ENCODE results near the gene DHPS.
"Not testable (repeated sequence)": the region's sequence is repeated elsewhere in the genome, so short reads cannot be mapped to it uniquely, and the experiment has no call there.

DHPS gene

DNA sequence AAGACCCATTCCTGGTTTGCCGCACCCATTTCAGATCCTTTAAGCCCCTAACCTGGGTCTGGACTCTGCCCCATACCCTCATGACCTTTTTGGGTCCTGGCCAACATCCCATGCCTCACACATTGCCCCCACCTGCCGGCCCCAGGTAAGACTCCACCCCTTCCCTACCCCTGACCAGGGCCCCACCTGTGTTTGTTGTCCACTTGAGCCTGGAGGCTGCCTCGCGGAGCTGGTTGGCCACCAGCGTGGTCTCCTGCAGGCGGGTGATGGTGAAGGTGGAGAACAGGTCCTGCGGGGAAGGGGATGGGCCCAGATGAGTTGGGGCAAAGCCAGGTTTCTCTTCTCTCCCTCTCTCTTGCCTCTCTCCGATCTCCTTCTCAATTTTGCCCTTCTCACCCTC lies 34.6 kb downstream of the DHPS start:
- no peak for DNase-seq (ENCODE audit: low read depth in 2 of 2)

DNA sequence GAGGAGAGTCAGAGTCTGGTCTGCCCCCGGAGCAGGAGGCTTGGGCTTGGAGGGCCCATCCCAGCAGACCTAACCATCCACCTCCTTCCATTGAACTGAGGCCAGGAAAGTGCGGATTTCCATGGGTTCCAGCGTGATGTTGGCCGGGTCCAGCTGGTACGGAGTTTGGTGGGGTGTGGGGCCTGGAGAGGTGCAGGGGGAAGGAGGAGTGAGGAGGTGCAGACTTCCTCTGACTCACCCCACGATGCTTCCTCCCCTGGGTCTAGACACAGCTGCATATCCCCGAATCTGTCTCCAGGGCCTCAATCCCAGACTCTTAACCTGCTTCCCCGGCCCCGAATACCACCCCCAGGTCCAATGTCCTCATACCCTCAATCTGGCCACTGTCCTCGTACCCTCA lies 35.1 kb downstream of the DHPS start:
- no peak for DNase-seq (ENCODE audit: low read depth in 2 of 2)

DNA sequence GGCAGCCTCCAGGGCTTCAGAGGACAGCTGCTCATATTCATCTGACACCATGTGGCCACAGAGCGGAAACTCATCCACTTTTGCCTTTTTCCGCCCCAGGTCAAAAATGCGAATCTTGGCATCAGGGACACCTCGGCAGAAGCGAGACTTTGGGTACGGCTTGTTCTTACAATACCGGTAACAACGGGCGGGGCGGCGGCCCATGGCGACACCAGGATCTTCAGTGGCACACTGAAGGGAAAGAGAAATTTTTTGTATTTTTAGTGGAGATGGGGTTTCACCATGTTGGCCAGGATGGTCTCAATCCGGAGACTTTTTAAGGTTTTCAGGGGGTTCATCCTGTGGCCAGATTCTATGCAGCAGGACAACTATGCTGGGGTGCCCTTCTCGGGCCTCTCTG lies 38.0 kb downstream of the DHPS start:
- not testable (repeated sequence) for DNase-seq (ENCODE audit: low read depth in 2 of 2)

DNA sequence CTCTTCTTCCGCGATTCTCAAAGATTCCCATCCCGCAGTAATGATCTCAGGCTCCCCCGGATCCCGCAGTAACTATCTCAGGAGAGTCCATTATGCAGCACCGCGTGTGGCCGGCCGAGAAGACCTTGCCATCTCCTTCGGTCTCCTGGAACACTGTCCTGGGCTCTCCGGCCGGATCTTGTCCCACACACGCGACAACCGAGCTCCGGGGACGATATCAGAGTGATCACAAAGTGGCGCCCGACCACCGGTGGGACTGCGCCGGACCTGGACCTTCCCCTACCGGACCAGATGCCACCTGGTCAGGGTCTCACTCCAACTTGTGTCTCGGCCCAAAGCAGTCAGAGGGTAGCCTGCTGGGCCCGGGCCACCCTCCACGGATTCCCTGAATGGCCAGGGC lies 39.2 kb downstream of the DHPS start:
- DNase-seq (ENCODE audit: low read depth in 2 of 2), result no peak

DNA sequence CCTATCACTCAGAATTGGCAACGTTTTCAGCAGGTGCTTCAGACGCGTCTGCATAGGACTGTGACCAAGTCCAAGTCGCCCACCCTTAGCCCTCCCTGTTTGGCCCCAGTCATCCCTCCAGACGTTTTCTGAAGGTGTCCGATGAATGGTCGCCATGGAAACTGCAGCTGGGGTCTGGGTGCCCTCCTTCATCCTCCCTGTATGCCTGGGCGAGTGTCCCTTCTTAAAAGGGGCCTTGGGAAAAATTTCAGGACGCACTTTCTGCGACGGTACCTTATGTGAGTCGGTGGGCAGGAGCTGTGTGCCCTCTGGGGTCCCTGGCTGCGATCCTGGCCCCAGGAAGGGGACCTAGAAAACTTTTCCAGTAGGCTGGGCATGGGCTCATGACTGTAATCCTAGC lies 40.2 kb downstream of the DHPS start:
- no peak for DNase-seq (ENCODE audit: low read depth in 2 of 2)

DNA sequence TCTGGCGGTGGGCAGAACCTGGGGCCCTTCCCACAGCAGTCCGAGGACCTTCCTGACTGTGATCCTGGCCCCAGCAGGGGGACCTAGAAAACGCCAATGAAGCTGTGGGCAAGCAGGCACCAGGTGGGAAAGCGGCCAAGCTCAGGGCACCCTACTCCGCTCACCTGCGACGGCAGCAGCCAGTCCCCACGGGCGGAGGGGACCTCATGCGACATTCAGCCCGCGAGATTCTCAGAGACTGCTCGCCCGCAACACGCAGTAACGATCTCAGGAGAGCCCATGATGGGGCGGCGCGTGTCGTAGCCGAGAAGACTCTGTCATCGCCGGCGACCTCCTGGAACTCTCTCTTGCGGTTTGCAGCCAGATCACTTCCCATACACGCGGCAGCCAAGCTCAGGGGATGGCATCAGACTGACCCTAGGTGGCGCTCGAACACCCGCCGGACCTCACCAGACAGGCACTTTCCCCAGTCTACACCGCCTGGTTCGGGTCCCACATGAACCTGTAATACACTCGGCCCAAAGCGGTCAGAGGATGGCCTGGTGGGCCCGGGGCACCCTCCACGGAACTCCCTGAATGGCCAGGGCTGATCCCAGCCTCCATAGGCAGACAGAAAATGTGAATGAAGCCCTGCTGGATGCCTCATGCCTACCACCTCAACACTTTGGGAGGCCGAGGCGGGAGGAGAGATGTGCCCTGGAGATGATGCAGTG lies 41.6 kb downstream of the DHPS start:
- DNase-seq (ENCODE audit: low read depth in 2 of 2), result peak; percentile 69 to 78

DNA sequence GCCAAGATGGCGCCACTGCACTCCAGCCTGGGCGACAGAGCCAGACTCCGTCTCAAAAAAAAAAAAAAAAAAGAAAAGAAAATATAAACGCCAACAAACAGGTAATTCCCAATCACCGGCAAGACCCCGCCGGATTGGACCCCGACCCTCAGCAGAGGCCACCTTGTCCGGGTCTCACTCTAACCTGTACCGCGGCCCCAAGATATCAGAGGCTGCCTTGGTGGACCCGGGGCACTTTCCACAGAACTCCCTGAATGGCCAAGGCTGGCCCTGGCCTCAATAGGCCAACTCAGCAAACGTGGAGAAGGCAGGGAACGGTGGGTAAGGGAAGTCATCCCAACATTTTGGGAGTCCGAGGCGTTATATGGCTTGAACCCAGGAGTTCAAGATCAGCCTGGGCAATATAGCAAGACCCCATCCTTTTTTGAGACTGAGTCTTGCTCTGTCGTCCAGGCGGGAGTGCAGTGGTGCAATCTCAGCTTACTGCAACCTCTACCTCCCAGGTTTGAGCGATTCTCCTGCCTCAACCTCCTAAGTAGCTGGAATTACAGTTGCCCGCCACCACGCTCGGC lies 43.0 kb downstream of the DHPS start:
- no peak for DNase-seq (ENCODE audit: low read depth in 2 of 2)

DNA sequence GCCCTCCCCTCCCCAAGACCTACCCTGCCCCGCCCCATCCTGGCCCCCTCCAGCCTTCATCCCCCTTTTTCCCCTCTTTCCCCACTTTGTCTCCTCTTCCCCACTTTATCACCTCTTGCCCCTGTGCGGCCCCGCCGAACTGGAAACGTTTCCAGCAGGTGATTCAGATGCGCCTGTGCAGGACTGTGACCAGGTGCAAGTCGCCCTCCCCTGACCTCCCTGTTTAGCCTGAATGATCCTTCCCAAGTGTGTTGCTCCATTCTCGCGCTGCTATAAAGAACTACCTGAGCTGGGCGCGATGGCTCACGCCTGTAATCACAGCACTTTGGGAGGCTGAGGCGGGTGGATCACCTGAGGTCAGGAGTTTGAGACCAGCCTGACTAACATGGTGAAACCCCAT lies 45.0 kb downstream of the DHPS start:
- no peak for DNase-seq (ENCODE audit: low read depth in 2 of 2)

DNA sequence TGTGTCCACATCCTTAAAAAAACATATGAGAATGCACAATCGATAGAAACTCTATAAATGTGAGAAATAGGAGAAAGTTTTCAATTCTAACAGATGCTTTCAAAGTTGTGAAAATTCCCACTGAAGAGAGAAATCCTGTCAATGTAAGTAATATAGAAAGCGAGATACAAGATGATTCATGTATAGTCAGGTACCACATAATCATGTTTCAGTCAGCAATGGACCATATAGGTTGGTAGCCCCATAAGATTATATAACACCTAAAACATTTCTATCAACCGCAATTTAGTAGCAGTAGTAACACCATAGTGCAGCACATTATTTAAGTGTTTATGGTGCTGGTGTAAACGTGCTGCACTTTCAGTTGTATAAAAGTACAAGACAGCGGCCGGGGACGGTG lies 52.5 kb downstream of the DHPS start:
- DNase-seq (ENCODE audit: low read depth in 2 of 2), result no peak

DNA sequence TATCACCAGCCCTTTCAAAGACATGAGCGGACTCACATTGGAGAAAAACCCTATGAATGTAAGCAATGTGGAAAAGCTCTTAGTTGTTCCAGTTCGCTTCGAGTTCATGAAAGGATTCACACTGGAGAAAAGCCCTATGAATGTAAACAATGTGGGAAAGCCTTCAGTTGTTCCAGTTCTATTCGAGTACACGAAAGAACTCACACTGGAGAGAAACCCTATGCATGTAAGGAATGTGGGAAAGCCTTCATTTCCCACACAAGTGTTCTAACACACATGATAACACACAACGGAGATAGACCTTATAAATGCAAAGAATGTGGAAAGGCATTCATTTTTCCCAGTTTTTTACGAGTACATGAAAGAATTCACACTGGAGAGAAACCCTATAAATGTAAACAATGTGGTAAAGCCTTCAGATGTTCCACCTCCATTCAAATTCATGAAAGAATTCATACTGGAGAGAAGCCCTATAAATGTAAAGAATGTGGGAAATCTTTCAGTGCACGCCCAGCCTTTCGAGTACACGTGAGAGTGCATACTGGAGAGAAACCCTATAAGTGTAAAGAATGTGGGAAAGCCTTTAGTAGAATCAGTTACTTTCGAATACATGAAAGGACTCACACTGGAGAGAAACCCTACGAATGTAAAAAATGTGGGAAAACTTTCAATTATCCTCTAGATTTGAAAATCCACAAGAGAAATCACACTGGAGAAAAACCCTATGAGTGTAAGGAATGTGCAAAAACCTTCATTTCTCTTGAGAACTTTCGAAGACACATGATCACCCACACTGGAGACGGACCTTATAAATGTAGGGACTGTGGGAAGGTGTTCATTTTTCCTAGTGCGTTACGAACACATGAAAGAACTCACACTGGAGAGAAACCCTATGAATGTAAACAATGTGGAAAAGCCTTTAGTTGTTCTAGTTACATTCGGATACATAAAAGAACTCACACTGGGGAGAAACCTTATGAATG lies 53.3 kb downstream of the DHPS start:
- no peak for DNase-seq (ENCODE audit: low read depth in 2 of 2)

DNA sequence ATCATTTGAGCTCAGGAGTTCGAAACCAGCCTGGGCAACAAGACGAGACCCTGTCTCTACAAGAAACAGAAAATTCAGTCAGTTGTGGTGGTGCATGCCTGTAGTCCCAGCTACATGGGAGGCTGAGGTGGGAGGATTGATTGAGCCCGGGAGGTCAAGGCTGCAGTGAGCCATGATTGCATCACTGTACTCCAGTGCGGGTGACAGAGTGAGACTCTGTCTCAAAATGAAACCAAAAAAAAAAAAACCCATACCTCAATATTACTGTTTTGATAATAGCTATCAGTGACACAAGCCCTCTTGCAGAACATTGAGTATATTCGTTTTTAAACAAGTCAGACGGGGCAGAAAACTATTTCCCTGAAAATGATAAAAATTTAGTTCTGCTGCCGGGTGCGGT lies 54.7 kb downstream of the DHPS start:
- DNase-seq (ENCODE audit: low read depth in 2 of 2), result no peak
